Caco-2 (cell line): ENCODE measurements around the gene COPG1. TPM values are rescaled to one million over a fixed set of nuclear protein-coding genes. Genes with fewer than 3 reads are reported as not detected.

ENCODE experiments used
- BruUV-seq: library from RNA; stranded (reverse); fragments of 400-500 nt; replicated peaks from 2 replicates; lab custom pipeline; 2021; lab: Mats Ljungman, UMichigan
- CTCF ChIA-PET: fragments of 300-600 bp; sonication (Branson Sonifier 250); formaldehyde crosslinking; loops from one replicate; lab custom pipeline; 2022; ENCODE audit warnings: antibody characterized with exemption; lab: Charles Lee
- POLR2A ChIA-PET: fragments of 300-600 bp; sonication (Branson Sonifier 250); formaldehyde crosslinking; loops from one replicate; lab custom pipeline; 2022; ENCODE audit warnings: antibody characterized with exemption; lab: Charles Lee
- DNase-seq, 2 experiments: peaks; one replicate each; pipeline versions ENCODE4 v3.0.0 to v3.0.0-alpha.2; 2020 to 2022
- H3K27me3 ChIP-seq: replicated peaks from 2 replicates; pipeline ENCODE4 v1.6.0; 2011; ENCODE audit warnings: low read length; ENCODE audit not compliant: control insufficient read depth, insufficient read depth
- H3K36me3 ChIP-seq: 2 replicates; pipeline ENCODE4 v1.5.1; 2011; ENCODE audit warnings: low read length; ENCODE audit not compliant: control insufficient read depth, insufficient read depth
- H3K4me1 ChIP-seq: fragments of 250-450 bp; sonication (Bioruptor Pico); 2 replicates; pipeline ENCODE4 v1.5.1; 2020; ENCODE audit warnings: mild to moderate bottlenecking
- H3K4me3 ChIP-seq: 2 replicates; pipeline ENCODE4 v1.5.1; 2011; ENCODE audit warnings: low read depth, mild to moderate bottlenecking, control low read depth, low read length
- H3K9me3 ChIP-seq: fragments of 250-450 bp; sonication (Bioruptor Pico); 2 replicates; pipeline ENCODE4 v1.5.1; 2020; ENCODE audit warnings: mild to moderate bottlenecking, moderate library complexity
- H3K27ac Mint-ChIP-seq: one replicate; pipeline ENCODE4 v1.8.0; 2022; ENCODE audit warnings: mixed read lengths; ENCODE audit not compliant: unreplicated experiment
- H3K27me3 Mint-ChIP-seq: one replicate; pipeline ENCODE4 v1.8.0; 2022; ENCODE audit warnings: mixed read lengths; ENCODE audit not compliant: insufficient read depth, unreplicated experiment
- H3K36me3 Mint-ChIP-seq: one replicate; pipeline ENCODE4 v1.8.0; 2022; ENCODE audit warnings: mild to moderate bottlenecking, mixed read lengths; ENCODE audit not compliant: insufficient read depth, unreplicated experiment
- H3K4me1 Mint-ChIP-seq: one replicate; pipeline ENCODE4 v1.8.0; 2022; ENCODE audit warnings: low read depth, mixed read lengths; ENCODE audit not compliant: unreplicated experiment
- H3K4me3 Mint-ChIP-seq: one replicate; pipeline ENCODE4 v1.8.0; 2022; ENCODE audit warnings: mild to moderate bottlenecking, moderate library complexity, mixed read lengths; ENCODE audit not compliant: unreplicated experiment
- H3K9me3 Mint-ChIP-seq: one replicate; pipeline ENCODE4 v1.8.0; 2022; ENCODE audit warnings: mixed read lengths; ENCODE audit not compliant: unreplicated experiment
- CTCF ChIP-seq, 2 experiments: fragments of 200-600 bp in 1 of 2; IDR thresholded peaks; 1 replicate in 1 of 2; 2 replicates in 1 of 2; pipeline versions ENCODE4 v1.5.1 to v1.8.0; 2011 to 2022; ENCODE audit warnings: antibody characterized with exemption in 1 of 2, control low read depth in 1 of 2, inconsistent platforms in 1 of 2, low read depth in 1 of 2, low read length in 1 of 2, mild to moderate bottlenecking in 1 of 2, moderate library complexity in 1 of 2; ENCODE audit not compliant: insufficient read depth in 1 of 2, severe bottlenecking in 1 of 2, unreplicated experiment in 1 of 2
- intact Hi-C: fragments of 100-400 bp; cut with micrococcal nuclease; formaldehyde crosslinking; loops from one replicate; pipeline ENCODE4 v1.10.0; 2022; ENCODE audit not compliant: unreplicated experiment
- total RNA-seq: library from RNA; stranded (reverse); gene quantifications from 2 replicates; pipeline ENCODE4 v1.2.3, GENCODE V29; 2022

Gene COPG1
- total RNA-seq, 1 experiment from 2014 or later: 178 TPM

- H3K9me3 Mint-ChIP-seq: no peaks in the 10 kb centered on the region
- H3K4me3 Mint-ChIP-seq: no peak overlapping the region
- no peaks in the 10 kb centered on the region for H3K27me3 Mint-ChIP-seq
- no TSS peak for BruUV-seq
- no peak overlapping the region for H3K27ac Mint-ChIP-seq
- intact Hi-C loops: no loop called here
- no peaks in the 10 kb centered on the region for H3K4me1 Mint-ChIP-seq
- Histone ChIP-seq H3K4me1 (no peaks in the 10 kb centered on the region), H3K36me3 (no peaks in the 10 kb centered on the region), H3K27me3 (no peaks in the 10 kb centered on the region), H3K4me3 (no peak overlapping the region), H3K9me3 (no peaks in the 10 kb centered on the region)
- CTCF ChIA-PET: interaction anchor here (0.6 to 1.2 kb wide), 3 partner anchors 8 to 354 kb away, joined by 3 to 7 read pairs (median 4); a partner anchor contains a TSS
- no peaks in the 10 kb centered on the region for H3K36me3 Mint-ChIP-seq
- DNase-seq: peak in 1 of 2 experiments; percentile 27
- POLR2A ChIA-PET: no interaction called here
- TF ChIP-seq CTCF (IDR thresholded peaks at IDR 0.05; ENCODE audit: insufficient read depth in 1 of 2, low read depth in 1 of 2, low read length in 1 of 2, severe bottlenecking in 1 of 2, unreplicated experiment in 1 of 2): peak; percentile 20 to 44
These were observed 74.4 kb downstream of the COPG1 start for GRCh38 chr3:129323651-129324294.

DNA sequence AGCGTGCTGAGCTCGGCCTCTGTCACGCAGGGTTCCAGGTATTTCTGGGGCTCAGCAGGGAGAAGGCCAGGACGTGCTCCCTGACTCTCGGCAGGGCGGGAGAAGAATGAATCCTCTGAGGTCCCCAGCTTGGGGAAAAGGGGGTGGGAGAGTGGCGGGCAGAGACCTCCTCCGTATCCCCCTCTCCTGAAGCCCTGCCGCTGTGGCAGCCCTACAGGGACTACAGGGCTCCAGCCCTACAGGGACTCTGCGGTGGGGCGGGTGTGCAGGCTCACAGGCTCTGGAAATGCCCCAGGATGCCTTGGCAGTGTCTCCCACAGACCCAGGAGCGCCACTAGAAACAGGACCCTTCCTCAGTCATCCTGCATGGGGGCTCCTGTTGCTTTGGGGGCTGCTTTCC, 75.4 kb downstream of the COPG1 start:
- POLR2A ChIA-PET: no interaction called here
- H3K36me3 ChIP-seq: no peaks in the 10 kb centered on the region
- no peaks in the 10 kb centered on the region for H3K9me3 ChIP-seq
- no peak for TF ChIP-seq CTCF (IDR thresholded peaks at IDR 0.05; ENCODE audit: insufficient read depth in 1 of 2, low read depth in 1 of 2, low read length in 1 of 2, severe bottlenecking in 1 of 2, unreplicated experiment in 1 of 2)
- Mint-ChIP-seq H3K36me3 (no peaks in the 10 kb centered on the region), H3K27me3 (no peaks in the 10 kb centered on the region), H3K4me1 (no peaks in the 10 kb centered on the region), H3K4me3 (no peak overlapping the region), H3K9me3 (no peaks in the 10 kb centered on the region), H3K27ac (no peak overlapping the region)
- DNase-seq: no peak
- CTCF ChIA-PET: interaction anchor here (1.2 kb wide), 1 partner anchor 9 kb away, joined by 4 read pairs; a partner anchor contains a TSS
- no peaks in the 10 kb centered on the region for H3K4me1 ChIP-seq
- H3K27me3 ChIP-seq: no peaks in the 10 kb centered on the region
- H3K4me3 ChIP-seq: no peak overlapping the region
- intact Hi-C loops: no loop called here
- BruUV-seq: no TSS peak

GRCh38 chr3:129325383-129325782, 76.0 kb downstream of the COPG1 start:
- ChIA-PET CTCF (interaction anchor here (0.9 kb wide), 1 partner anchor 9 kb away, joined by 3 read pairs; a partner anchor contains a TSS), POLR2A (interaction anchor here (0.6 kb wide), 1 partner anchor 100 kb away, joined by 4 read pairs; no protein-coding TSS in a partner anchor)
- no peak for TF ChIP-seq CTCF (IDR thresholded peaks at IDR 0.05; ENCODE audit: insufficient read depth in 1 of 2, low read depth in 1 of 2, low read length in 1 of 2, severe bottlenecking in 1 of 2, unreplicated experiment in 1 of 2)
- Histone ChIP-seq H3K9me3 (no peaks in the 10 kb centered on the region), H3K36me3 (no peaks in the 10 kb centered on the region), H3K27me3 (no peaks in the 10 kb centered on the region), H3K4me1 (no peaks in the 10 kb centered on the region), H3K4me3 (no peak overlapping the region)
- Mint-ChIP-seq H3K27ac (no peak overlapping the region), H3K36me3 (no peaks in the 10 kb centered on the region), H3K9me3 (no peaks in the 10 kb centered on the region), H3K27me3 (no peaks in the 10 kb centered on the region), H3K4me3 (no peak overlapping the region), H3K4me1 (peaks cover 4% of the 10 kb centered on the region)
- intact Hi-C loops: no loop called here
- BruUV-seq: no TSS peak
- no peak for DNase-seq
